ENCODE results near the gene COMMD6.

DNA sequence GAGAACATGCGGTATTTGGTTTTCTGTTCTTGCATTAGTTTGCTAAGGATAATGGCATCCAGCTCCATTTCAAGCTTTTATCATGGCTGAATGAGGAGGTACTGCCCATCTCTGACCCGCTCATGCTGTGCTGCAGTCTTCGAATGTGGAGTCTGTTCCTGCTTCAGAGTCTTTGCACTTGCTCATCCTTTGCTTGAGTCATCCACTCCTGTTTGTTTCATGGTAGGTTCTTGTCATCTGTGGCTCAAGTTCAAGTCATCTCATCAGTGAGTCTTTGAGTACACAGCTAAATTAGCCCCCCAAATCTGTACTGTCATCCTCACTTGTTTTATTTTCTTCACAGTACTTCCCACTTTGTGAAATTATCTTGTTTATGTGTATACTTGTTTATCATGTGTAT lies 17.3 kb upstream of the COMMD6 start:
- TF ChIP-seq, protein P1, sequence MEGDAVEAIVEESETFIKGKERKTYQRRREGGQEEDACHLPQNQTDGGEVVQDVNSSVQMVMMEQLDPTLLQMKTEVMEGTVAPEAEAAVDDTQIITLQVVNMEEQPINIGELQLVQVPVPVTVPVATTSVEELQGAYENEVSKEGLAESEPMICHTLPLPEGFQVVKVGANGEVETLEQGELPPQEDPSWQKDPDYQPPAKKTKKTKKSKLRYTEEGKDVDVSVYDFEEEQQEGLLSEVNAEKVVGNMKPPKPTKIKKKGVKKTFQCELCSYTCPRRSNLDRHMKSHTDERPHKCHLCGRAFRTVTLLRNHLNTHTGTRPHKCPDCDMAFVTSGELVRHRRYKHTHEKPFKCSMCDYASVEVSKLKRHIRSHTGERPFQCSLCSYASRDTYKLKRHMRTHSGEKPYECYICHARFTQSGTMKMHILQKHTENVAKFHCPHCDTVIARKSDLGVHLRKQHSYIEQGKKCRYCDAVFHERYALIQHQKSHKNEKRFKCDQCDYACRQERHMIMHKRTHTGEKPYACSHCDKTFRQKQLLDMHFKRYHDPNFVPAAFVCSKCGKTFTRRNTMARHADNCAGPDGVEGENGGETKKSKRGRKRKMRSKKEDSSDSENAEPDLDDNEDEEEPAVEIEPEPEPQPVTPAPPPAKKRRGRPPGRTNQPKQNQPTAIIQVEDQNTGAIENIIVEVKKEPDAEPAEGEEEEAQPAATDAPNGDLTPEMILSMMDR (IDR thresholded peaks at IDR 0.05): no peak
- no peak for TF ChIP-seq EZH2 (IDR thresholded peaks at IDR 0.05; ENCODE audit: borderline replicate concordance, insufficient read depth, low read depth, low read length, poor library complexity, severe bottlenecking)

Data from B cell (primary cell).